ENCODE results near the gene VSIG4.

Gene VSIG4

DNA sequence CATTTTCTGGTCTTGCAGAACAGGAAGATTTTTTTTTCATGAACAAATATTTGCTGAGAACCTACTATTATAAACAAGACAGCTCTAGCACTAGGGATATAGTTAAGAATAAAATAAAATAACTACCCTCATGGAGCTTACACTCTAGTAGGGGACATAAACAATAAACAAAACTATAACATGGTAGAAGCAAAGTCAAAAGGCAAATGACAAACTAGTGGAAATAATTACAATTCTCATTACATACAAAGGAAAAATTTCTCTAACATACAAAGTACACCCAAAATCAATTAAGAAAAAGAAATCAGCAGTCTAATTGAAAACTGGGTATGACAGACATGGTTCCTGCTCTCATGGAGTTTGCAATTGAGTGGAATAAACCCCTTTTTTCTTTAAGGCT lies 32.0 kb downstream of the VSIG4 start:
- no peaks in the 10 kb centered on the region for H4K20me1 ChIP-seq (ENCODE audit: insufficient read depth, low read length, poor library complexity, severe bottlenecking)
- no peak overlapping the region for H3K4me2 ChIP-seq (ENCODE audit: low read depth, low read length, poor library complexity, severe bottlenecking)
- no peak overlapping the region for H3K4me3 ChIP-seq (ENCODE audit: low read length, poor library complexity, severe bottlenecking)
- peaks cover 87% of the 10 kb centered on the region for H3K4me1 ChIP-seq (ENCODE audit: insufficient read depth, low read length, poor library complexity, severe bottlenecking)
- H3K9me3 ChIP-seq (ENCODE audit: insufficient read depth, low read depth, low read length) = no peaks in the 10 kb centered on the region
- no peaks in the 10 kb centered on the region for H3K27me3 ChIP-seq (ENCODE audit: insufficient read depth, low read length, poor library complexity, severe bottlenecking)
- H3K9ac ChIP-seq (ENCODE audit: low read depth, low read length, poor library complexity, severe bottlenecking) = no peak overlapping the region
- no peak overlapping the region for H2AFZ ChIP-seq (ENCODE audit: low read length)
- TF ChIP-seq, protein P1, sequence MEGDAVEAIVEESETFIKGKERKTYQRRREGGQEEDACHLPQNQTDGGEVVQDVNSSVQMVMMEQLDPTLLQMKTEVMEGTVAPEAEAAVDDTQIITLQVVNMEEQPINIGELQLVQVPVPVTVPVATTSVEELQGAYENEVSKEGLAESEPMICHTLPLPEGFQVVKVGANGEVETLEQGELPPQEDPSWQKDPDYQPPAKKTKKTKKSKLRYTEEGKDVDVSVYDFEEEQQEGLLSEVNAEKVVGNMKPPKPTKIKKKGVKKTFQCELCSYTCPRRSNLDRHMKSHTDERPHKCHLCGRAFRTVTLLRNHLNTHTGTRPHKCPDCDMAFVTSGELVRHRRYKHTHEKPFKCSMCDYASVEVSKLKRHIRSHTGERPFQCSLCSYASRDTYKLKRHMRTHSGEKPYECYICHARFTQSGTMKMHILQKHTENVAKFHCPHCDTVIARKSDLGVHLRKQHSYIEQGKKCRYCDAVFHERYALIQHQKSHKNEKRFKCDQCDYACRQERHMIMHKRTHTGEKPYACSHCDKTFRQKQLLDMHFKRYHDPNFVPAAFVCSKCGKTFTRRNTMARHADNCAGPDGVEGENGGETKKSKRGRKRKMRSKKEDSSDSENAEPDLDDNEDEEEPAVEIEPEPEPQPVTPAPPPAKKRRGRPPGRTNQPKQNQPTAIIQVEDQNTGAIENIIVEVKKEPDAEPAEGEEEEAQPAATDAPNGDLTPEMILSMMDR (conservative IDR thresholded peaks at IDR 0.05; ENCODE audit: low read length) = no peak
- no peak for TF ChIP-seq EZH2phosphoT487 (IDR thresholded peaks at IDR 0.05; ENCODE audit: borderline replicate concordance)
- no peaks in the 10 kb centered on the region for H3K79me2 ChIP-seq (ENCODE audit: insufficient read depth, low read length)
- no peaks in the 10 kb centered on the region for H3K36me3 ChIP-seq (ENCODE audit: insufficient read depth, low read length)
- H3F3A ChIP-seq (ENCODE audit: low read depth) = peaks cover 21% of the 10 kb centered on the region
- no peaks in the 10 kb centered on the region for H3K9me2 ChIP-seq (replicated peaks; ENCODE audit: low read depth, low read length)

DNA sequence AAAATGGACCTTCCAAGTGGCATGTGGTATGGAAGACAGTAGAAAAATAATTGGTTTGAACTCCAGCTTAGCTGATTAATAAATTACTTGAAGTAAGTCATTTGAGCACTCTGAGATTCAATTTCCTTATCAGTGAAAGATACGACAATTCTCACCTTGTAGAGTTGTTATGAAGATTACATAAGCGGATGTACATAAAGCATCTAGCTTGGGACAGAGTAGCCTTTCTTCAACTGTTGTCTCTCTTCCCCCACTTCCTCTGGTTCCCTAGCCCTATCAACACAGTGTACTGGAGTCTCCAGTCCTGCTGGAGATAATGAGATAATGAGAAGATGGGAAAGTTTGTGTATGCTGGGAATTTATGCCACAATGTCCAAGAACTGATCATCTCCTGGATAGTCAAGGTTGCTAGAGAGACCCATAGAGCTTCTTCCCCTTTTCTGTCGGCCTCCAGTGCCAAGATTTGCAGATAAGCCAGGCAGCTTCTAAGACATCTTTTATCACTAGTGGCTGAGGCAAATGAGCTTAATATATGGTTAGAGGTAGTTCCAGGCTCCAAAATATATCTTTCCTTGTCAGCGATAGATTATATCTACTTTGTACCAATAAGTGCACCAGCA lies 33.9 kb downstream of the VSIG4 start:
- H2AFZ ChIP-seq (ENCODE audit: low read length) = no peak overlapping the region
- no peak for TF ChIP-seq EZH2phosphoT487 (IDR thresholded peaks at IDR 0.05; ENCODE audit: borderline replicate concordance)
- TF ChIP-seq, protein P1 (conservative IDR thresholded peaks at IDR 0.05; ENCODE audit: low read length) = no peak
- H3K79me2 ChIP-seq (ENCODE audit: insufficient read depth, low read length) = no peaks in the 10 kb centered on the region
- H3K4me3 ChIP-seq (ENCODE audit: low read length, poor library complexity, severe bottlenecking) = peak overlapping the region; percentile 58
- H3K4me1 ChIP-seq (ENCODE audit: insufficient read depth, low read length, poor library complexity, severe bottlenecking) = peaks cover 91% of the 10 kb centered on the region
- no peaks in the 10 kb centered on the region for H3K9me2 ChIP-seq (replicated peaks; ENCODE audit: low read depth, low read length)
- H3K27me3 ChIP-seq (ENCODE audit: insufficient read depth, low read length, poor library complexity, severe bottlenecking) = no peaks in the 10 kb centered on the region
- peak overlapping the region; percentile 78 for H3K9ac ChIP-seq (ENCODE audit: low read depth, low read length, poor library complexity, severe bottlenecking)
- H3K36me3 ChIP-seq (ENCODE audit: insufficient read depth, low read length) = no peaks in the 10 kb centered on the region
- H4K20me1 ChIP-seq (ENCODE audit: insufficient read depth, low read length, poor library complexity, severe bottlenecking) = no peaks in the 10 kb centered on the region
- peak overlapping the region; percentile 77 for H3K4me2 ChIP-seq (ENCODE audit: low read depth, low read length, poor library complexity, severe bottlenecking)
- peaks cover 10% of the 10 kb centered on the region for H3F3A ChIP-seq (ENCODE audit: low read depth)
- H3K9me3 ChIP-seq (ENCODE audit: insufficient read depth, low read depth, low read length) = no peaks in the 10 kb centered on the region

DNA sequence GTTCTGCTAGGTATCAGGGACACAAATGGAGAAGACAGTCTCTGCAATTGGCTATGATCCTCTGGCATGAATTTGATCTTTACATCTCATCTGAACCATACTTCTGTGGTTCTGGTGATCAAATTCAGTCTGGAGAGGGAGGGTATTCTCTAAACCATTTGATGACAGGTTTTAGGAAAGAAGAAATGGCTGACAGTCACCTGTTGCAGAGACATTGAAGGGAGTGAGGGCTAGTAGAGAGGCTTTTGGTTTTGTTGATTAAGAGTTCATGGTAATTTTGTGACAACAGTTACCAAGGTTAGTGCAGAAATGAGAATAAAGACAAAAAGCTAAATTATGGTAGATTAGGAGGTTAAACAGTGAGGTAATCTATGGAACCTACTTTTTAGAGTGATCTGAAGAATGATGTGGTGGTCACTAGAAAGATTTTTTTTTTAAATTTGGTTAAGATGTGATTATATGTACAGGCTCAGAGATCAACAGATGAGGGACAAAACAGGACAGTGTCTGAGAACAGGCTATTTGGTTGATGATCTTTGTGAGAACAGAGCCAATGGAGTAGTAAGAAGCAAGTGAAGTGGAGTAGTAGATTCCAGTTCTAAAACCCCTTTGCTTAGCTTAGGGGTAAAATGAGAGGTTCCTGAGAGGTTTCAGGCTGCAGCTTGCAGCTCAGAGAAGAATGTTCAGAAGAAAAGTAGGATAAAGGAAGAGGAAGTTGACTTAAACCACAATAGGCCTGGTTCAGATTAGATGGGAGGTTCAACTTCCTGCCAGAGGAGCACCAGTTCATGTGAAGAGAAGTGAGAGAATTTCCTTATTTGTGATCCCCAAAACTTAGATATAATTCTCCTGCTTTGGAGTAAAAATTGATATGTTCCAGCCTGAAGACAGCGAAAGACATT lies 34.7 kb downstream of the VSIG4 start:
- H3F3A ChIP-seq (ENCODE audit: low read depth) = peaks cover 10% of the 10 kb centered on the region
- peak overlapping the region; percentile 78 for H3K9ac ChIP-seq (ENCODE audit: low read depth, low read length, poor library complexity, severe bottlenecking)
- H3K9me2 ChIP-seq (replicated peaks; ENCODE audit: low read depth, low read length) = no peaks in the 10 kb centered on the region
- H4K20me1 ChIP-seq (ENCODE audit: insufficient read depth, low read length, poor library complexity, severe bottlenecking) = no peaks in the 10 kb centered on the region
- no peak overlapping the region for H2AFZ ChIP-seq (ENCODE audit: low read length)
- H3K4me3 ChIP-seq (ENCODE audit: low read length, poor library complexity, severe bottlenecking) = peak overlapping the region; percentile 58
- H3K36me3 ChIP-seq (ENCODE audit: insufficient read depth, low read length) = no peaks in the 10 kb centered on the region
- H3K9me3 ChIP-seq (ENCODE audit: insufficient read depth, low read depth, low read length) = no peaks in the 10 kb centered on the region
- H3K27me3 ChIP-seq (ENCODE audit: insufficient read depth, low read length, poor library complexity, severe bottlenecking) = no peaks in the 10 kb centered on the region
- H3K4me1 ChIP-seq (ENCODE audit: insufficient read depth, low read length, poor library complexity, severe bottlenecking) = peaks cover 91% of the 10 kb centered on the region
- H3K4me2 ChIP-seq (ENCODE audit: low read depth, low read length, poor library complexity, severe bottlenecking) = peak overlapping the region; percentile 77
- no peaks in the 10 kb centered on the region for H3K79me2 ChIP-seq (ENCODE audit: insufficient read depth, low read length)
- TF ChIP-seq, protein P1 (conservative IDR thresholded peaks at IDR 0.05; ENCODE audit: low read length) = no peak
- no peak for TF ChIP-seq EZH2phosphoT487 (IDR thresholded peaks at IDR 0.05; ENCODE audit: borderline replicate concordance)

Measured in Loucy (cell line).